ENCODE results near the gene SNED1.

DNA sequence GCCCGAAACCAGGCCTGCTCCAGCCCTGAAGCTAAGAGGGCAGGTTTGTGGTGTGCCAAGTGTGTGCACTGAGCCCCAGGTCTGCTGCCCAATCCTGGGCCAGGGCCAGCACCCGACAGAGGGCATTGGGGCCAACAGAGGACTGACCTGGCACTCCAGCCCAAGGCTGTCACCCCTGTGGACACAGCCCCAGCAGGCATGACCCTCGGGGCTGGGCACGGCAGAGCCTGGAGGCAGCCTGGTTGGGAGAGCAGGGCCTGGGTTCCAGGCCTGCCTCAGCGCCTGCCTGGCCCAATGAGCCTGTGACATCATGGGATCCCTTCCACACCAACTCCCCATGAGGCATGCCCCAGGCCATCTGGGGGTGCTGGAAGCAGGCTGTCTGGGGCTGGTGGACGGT, 10.8 kb upstream of the SNED1 start:
- no peak for TF ChIP-seq EZH2 (IDR thresholded peaks at IDR 0.05)
- TF ChIP-seq, protein P1, sequence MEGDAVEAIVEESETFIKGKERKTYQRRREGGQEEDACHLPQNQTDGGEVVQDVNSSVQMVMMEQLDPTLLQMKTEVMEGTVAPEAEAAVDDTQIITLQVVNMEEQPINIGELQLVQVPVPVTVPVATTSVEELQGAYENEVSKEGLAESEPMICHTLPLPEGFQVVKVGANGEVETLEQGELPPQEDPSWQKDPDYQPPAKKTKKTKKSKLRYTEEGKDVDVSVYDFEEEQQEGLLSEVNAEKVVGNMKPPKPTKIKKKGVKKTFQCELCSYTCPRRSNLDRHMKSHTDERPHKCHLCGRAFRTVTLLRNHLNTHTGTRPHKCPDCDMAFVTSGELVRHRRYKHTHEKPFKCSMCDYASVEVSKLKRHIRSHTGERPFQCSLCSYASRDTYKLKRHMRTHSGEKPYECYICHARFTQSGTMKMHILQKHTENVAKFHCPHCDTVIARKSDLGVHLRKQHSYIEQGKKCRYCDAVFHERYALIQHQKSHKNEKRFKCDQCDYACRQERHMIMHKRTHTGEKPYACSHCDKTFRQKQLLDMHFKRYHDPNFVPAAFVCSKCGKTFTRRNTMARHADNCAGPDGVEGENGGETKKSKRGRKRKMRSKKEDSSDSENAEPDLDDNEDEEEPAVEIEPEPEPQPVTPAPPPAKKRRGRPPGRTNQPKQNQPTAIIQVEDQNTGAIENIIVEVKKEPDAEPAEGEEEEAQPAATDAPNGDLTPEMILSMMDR (IDR thresholded peaks at IDR 0.05): no peak
- no peak for TF ChIP-seq EZH2phosphoT487 (IDR thresholded peaks at IDR 0.05)
